GM19238 (cell line): Measurements from ENCODE around the gene ATP5MC2.
"Not testable (repeated sequence)": the region's sequence is repeated elsewhere in the genome, so short reads cannot be mapped to it uniquely, and the experiment has no call there.

Experiments used
- DNase-seq: peaks from one replicate; pipeline ENCODE4 v3.0.0; 2011; ENCODE audit warnings: low spot score; ENCODE audit not compliant: insufficient read length

The ATP5MC2 gene

DNA sequence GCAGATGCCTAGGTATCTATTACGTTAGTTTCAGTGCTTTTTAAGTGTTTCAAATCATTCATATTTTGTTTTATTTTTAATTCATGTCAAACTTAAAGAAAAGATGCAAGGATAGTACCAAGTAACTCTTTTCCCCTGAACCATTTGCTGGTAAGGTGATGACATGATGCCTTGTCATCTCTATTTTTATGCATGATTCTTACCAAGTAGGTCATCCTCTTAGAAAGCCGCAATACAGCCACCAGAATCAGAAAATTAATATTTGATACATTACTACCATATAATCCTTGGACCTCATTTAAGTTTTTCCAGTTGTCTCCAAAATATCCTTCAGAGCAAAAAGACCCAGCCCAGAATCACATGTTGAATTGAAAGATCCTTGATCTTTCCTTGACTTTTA is 22.3 kb downstream of the ATP5MC2 start:
- DNase-seq, result no peak

DNA sequence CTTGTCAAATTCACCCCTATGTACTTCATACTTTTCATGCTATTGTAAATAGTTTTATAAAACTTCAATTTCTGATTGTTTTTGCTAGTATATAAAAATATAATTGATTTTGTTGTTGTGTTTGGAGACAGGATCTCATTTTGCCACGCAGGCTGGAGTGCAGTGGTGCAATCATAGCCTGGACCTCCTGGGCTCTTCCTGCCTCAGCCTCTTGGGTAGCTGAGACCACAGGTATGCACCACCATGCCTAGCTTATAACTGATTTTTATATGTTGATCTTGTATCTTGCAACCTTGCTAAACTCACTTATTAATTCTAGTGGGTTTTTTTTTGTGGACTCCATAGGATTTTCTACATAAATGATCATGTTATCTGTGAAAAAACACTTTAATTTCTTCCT is 23.5 kb downstream of the ATP5MC2 start:
- DNase-seq, result no peak

DNA sequence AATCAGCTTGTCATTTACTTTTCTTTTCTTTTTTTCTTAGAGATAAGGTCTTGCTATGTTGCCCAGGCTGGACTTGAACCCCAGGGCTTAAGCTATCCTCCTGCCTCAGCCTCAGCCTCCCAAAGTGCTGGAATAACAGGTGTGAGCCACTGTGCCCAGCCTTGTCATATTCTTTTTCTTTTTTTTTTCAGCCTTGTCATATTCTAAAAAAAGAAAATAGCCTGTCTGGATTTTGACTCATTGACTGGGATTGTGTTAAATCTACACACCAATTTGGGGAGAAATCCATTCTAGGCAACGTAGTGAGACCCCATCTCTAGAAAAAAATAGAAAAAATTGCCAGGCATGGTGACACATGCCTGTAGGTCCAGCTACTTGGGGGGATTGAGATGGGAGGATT is 24.1 kb downstream of the ATP5MC2 start:
- DNase-seq, result no peak

DNA sequence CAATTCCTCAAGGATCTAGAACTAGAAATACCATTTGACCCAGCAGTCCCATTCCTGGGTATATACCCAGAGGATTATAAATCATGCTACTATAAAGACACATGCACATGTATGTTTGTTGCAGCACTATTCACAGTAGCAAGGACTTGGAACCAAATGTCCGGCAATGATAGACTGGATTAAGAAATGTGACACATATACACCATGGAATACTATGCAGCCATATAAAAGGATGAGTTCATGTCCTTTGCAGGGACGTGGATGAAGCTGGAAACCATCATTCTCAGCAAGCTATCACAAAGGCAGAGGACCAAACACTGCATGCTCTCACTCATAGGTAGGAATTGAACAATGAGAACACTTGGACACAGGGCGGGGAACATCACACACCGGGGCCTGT is 29.6 kb downstream of the ATP5MC2 start:
- DNase-seq, result not testable (repeated sequence)

DNA sequence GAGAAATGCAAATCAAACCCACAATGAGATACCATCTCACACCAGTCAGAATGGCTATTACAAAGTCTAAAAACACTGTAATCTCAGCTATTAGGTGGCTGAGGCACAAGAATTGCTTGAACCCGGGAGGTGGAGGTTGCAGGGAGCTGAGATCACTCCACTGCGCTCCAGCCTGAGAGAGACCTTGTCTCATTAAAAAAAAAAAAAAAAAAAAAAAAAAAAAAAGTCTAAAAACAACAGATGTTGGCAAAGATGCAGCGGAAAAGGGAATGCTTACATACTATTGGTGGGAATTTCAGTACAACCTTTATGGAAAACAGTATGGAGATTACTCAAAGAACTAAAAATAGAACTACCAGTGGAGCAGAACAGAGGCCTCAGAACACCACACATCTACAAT is 30.7 kb downstream of the ATP5MC2 start:
- DNase-seq, result no peak

DNA sequence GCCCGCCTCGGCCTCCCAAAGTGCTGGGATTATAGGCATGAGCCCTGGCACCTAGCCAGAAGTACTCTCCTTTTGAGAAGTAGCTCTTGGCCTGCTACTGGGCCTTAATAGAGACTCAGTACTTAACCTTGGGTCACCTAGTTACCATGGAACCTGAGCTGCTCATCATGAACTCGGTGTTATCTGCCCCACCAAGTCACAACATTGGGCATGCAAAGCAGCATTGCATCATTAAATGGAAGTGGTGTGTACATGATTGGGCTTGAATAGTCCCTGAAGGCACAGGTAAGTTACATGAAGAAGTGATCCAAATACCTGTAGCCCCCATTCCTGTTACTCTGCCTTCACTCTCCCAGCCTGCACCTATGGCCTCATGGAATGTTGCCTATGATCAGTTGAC is 31.8 kb downstream of the ATP5MC2 start:
- no peak for DNase-seq

DNA sequence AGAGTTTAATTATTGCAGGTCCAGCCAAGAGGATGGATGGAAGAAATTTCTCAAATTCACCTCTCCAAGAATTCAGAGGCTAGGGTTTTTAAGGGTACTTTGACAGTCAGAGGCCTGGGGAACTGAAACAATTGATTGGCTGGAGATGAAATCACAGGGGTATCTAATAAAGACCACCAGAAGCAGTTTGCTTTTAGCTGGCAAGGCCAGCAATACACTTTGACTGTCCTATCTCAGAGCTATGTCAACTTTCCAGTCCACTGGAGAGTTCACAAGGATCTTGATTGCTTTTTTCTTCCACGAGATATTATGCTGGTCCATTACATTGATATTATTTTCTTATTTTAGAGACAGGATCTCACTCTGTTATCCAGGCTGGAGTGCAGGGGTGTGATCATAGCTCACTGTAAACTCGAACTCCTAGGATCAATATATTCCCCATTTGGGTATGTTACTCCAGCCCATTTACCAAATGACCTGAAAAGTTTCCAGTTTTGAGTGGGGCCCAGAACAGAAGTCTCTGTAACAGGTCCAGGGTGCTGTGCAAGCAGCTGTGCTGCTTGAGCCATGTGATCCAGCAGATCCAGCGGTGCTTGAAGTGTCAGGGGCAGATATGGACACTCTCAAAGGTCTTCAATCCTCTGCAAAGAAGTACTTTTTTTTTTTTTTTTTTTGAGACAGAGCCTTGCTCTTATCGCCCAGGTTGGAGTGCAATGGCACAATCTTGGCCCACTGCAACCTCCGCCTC is 32.5 kb downstream of the ATP5MC2 start:
- no peak for DNase-seq

DNA sequence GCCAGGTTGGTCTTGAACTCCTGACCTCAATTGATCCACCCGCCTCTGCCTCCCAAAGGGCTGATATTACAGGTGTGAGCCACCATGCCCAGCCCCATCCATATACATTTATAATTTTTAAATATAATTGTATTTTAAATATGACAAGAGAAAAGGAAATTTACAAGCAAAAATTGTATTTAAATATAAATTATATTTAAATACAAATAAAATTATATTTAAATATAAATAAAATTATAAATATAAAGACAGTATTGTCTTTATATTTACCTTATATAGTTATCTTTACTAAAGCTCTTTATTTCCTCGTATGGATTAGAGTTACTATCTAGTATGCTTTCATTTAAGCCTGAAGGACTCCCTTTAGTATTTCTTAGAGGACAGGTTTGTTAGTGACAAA is 37.8 kb downstream of the ATP5MC2 start:
- DNase-seq, result no peak

DNA sequence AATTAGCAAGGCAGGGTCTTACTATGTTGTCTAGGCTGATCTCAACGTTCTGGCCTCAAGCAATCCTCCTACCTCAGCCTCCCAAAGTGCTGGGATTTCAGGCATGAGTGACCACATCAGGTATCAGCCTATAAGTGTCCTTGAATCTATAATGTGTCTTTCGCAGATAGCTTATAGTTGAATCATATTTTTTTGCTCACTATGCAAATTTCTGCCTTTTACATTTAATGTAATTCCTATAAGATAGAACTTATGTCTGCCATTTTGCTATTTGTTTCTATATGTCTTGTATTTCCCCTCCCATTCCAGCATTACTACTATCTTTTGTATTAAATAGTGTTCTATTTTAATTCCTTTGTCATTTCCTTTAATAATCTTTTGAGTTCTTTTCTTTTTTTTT is 39.2 kb downstream of the ATP5MC2 start:
- no peak for DNase-seq

DNA sequence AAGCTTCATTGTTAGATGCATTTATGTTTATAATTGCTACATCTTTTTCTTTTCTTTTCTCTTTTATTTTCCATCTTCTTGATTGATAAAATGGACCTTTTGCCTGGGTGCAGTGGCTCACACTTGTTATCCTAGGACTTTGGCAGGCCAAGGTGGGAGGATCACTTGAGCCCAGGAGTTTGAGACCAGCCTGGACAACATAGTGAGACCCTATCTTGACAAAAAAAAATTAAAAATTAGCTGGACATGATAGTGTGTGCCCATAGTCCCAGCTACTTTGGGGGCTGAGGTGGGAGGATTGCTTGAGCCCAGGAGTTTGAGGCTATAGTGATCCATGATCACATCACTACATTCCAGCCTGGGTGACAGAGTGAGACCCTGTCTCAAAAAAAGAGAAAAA is 40.2 kb downstream of the ATP5MC2 start:
- not testable (repeated sequence) for DNase-seq

DNA sequence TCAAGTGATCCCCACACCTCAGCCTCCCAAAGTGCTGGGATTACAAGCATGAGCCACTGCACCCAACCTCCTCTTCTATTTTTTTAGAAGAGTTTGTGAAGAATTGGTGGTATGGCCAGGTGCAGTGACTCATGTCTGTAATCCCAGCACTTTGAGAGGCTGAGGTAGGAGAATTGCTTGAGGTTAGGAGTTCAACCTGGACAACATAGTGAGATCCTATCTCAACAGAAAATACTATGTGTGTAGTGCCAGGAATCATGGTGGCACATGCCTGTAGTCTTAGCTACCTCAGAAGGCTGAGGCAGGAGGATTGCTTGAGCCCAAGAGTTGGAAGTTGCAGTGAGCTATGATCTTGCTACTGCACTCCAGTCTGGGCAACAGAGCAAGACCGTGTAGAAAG is 44.2 kb downstream of the ATP5MC2 start:
- no peak for DNase-seq

DNA sequence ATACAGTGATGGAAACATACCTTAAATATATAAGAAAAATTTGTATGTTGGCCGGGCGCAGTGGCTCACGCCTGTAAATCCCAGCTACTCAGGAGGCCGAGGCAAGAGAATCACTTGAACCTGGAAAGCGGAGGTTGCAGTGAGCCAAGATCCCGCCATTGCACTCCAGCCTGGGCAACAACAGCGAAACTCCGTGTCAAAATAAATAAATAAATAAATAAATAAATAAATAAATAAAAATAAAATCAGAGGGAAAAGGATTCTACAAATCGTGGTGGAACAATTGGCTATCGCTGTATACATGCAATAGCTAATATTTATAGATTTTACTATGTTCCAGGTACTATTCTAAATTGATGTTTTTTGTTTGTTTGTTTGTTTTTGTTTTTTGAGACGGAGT is 48.0 kb downstream of the ATP5MC2 start:
- DNase-seq, result no peak

DNA sequence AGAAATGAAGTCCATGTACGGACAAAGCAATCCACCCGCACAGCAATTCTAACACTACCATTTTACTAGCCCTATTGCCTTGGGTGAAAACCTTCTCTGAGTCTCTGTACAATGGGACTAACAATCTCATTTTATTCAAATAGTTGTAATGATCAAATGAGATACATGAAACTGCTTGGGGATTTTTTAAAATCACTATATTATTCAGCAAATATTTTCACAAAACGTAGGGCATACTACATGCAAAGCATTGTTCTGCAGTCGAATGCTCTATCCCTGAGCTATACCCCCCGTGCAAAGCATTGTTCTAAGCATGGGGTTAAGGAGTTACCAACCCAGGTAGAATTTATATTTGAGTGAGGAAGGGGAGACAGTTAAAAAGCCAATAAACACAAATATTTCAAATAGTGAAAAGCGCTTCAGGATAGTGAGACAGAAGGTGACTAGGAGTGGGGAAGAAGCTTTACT is 49.1 kb downstream of the ATP5MC2 start:
- DNase-seq, result no peak

DNA sequence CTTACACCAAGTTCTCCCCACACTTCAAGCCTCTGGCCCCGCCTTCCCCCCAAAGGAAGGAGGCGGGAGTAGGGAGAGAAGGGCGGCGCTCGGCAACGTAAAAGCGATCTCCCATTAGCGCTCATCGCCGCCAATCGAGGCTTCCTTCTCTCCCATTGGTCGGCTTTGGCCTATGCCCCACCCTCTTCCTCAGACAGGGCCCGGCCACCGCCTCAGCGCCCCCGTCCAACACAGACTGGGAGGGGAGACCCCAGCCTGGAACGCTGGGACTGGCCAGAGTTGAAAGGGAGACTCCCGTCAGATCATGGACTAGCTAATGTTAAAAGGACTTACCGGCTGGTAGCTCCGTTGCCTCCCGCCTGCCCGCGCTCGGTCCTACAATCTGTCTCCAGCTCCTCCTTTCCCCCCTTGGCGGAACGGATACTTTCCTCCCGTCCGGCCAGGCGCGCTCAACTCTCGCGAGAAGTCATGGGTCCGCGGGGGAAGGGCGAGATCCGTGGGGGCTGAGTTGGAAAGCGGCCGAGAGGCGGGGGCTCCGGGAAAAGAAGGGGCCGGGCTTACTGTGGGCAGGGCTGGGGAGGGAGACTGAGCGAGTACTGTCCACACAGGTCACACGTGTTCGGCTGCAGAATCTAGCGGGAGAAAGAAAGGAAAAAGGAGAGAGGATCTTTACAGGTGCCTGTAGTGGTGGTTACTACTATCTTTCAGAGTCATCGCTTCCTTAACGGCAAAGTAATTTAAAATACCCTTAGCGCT is 49.8 kb downstream of the ATP5MC2 start, which contains the start of gene ATF7:
Gene ATF7, minus strand, starts transcription at position 437 of the 756 bp plus-strand sequence. CDS start 25,382 bp downstream, outside the sequence.
- DNase-seq, result peak; percentile 92

DNA sequence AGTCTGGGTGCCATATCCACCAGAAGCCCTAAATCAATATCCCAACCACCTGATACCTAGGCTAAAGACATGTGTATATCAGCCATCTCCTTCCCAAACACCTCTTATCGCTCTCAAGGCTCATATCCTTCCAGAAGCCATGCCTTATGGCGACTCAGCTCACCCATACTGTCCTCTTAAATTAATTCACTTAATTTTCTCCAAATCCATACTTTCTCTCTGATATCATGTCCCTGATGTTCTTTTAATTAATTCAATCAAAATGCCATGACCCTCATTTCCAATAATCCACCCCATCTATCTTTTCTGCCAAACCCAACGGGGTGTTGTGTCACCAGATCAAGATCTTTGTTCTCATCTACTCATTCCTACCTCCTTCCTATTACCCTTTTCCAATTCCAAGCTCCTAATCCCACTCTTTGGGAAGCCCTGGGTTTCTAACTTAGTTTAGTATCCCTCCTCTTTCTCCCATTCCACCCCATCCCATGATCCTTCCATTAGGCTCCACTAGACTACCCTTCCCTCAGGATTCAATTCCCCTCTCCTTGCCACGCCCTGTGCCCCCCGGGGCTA is 50.4 kb downstream of the ATP5MC2 start:
- DNase-seq, result no peak

DNA sequence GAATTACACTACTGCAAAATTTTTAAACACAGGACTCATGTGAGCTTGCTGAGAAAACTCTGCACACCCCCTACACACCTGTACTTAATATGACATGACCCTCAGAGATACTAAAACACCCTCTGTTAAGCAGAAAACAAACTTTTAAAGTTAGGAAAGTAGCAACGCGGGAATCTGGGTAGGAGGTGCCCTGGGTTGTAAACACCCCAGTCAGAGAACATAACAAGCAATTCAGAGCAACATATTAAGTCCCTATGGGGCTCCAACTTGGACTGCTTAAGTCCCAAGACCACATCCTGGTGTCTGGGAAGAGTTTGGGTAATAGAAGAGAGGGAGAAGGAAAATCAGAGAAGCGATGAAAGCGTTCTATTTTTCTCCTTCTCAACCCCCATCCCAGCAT is 50.9 kb downstream of the ATP5MC2 start:
- no peak for DNase-seq

DNA sequence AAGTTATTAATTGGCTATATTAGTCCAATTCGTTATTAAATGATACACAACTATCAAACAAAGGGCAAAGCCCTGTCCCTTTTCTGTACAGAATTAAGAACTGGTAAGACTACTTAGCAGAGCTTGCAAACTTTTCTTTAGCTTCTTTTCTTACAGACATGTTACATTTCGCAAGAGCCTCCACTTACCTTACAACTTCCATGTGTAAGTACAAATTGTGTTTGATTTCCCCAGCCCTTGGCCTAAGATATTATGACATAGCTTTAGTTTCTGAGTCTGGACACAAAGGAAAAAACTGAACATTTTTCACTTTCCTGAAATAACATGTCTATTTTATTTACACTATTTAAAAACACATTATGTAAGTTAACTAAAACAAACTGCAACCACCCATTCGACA is 51.4 kb downstream of the ATP5MC2 start:
- DNase-seq, result no peak

DNA sequence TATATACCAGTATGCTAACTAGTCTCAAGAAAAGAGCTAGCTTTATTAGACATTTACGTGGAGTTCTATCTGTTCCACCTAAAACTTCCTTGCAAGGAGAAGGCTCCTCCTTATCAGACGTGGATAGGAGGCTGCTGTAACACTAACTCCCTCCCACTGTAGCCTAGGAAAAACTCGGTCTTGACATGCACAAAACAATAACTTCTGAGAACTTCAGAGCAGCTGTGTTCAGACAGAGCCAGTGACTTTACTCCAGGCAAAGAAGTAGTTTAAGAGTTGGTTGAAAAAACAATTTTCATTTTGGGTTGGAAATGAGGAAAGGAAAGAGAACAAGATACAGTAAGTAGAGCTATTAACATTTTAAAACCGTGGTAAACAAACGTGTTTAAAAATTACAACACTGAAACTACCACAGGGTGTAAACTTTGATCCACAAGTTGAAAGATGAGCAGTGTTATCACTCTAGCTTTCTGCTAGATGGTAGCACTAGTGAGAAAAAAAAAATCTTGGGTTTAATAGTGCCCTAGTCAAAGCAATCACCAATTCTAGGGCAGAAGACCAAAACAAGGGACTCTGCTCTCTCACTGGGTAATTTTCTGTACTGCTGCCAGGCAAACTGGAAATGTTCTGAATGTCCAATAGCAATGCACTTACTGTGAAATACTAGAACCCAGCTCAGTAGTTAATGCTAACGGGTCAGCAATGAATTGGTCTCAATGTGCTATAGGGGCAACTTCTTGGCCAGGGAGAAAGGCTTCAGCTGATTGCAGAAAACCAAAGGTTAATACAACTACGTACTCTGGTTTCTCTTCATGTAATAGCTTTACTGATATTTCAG is 52.1 kb downstream of the ATP5MC2 start:
- no peak for DNase-seq

DNA sequence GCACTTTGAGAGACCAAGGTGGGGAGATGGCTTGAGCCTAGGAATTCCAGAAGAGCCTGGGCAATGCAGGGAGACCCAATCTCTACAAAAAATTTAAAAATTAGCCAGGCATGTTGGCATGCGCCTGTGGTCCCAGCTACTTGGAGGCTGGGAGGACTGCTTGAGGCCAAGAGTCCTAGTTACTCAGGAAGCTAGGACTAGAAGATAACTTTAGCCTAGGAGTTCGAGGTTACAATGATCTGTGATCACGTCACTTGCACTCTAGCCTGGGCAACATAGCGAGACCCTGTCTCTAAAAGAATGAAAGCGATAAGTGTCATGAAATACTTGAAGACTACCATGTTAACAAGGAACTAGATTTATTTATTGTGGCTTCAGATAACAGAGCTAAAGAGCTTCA is 53.2 kb downstream of the ATP5MC2 start:
- DNase-seq, result no peak

DNA sequence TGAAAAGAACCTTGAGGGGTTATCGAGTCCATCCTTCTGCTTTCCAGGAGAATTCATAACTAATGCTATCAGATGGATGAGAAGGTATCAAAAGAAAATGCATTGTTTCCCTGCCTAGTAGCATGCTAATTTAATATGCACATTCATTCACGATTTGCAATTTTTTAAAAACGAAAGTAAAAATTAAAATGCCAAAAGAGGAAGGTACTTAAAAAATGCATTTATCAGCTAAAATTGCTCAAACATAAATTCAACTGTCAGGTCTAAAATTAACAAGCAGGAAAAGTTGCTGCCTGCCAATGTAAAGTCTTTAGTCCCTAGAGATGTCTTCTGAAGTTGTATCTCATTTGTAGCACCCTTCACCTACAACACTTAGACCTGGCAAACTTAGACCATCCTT is 57.6 kb downstream of the ATP5MC2 start:
- no peak for DNase-seq

DNA sequence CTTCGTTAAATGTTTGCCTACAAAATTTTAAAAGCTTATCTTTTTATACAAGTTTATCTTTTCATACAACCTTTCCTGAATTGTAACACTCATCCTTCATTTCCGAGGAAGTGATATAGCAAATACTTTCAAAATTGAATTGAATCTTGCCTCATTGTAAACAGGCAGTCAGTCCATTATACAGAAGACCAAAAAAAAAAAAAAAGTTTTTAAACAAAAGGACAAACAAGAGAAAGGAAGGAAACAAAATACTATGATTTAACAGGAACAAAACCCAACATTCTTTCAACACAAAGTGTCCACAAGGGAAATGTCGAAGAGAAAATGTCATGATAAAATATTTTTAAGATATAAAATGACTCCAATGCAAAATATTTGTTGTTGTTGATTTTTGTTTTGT is 58.2 kb downstream of the ATP5MC2 start:
- no peak for DNase-seq

DNA sequence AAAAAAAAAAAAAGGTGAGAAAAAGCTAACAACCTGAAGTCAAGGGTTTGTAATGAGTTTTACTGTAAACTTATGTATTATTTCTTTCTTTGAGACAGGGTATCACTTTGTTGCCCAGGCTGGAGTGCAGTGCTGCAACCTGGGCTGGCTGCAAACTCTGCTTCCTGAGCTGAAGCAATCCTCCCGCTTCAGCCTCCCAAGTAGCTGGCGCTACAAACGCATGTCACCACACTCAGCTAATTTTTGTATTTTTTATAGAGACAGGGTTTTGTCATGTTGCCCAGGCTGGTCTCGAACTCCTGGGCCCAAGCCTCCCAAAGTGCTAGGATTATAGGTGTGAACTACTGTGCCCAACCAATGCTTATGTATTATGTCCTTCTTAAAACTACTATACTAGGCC is 58.9 kb downstream of the ATP5MC2 start:
- DNase-seq, result no peak
